Renal cortical epithelial cell (primary cell): ENCODE measurements around the gene DLD. TPM values are rescaled to one million over a fixed set of nuclear protein-coding genes. Genes with fewer than 3 reads are reported as not detected.

Source experiments
- DNase-seq: peaks from one replicate; pipeline ENCODE4 v3.0.0-alpha.2; 2011; ENCODE audit warnings: low read depth
- total RNA-seq: library from RNA; depleted of rRNA; stranded (reverse); fragments of >200 nt; gene quantifications from 2 replicates; pipeline ENCODE4 v1.2.3, GENCODE V29; 2014

Gene DLD
- total RNA-seq, 1 donor from 2014 or later: 155 TPM

GRCh38 chr7:107969856-107970255, 78.9 kb downstream of the DLD start:
- DNase-seq: no peak

Other genes with a start within 250 kb of the DLD start
- 0.10 and 0.87 TPM in 2 replicates for gene SLC26A4, start 230.4 kb upstream of the DLD start, total RNA-seq
- gene CBLL1, start 147.0 kb upstream of the DLD start, total RNA-seq: 26.6 and 29.2 TPM in 2 replicates
- not detected in 2 replicates for gene SLC26A3, start 88.0 kb upstream of the DLD start, total RNA-seq
- 188 and 329 TPM in 2 replicates for gene LAMB1, start 112.0 kb downstream of the DLD start, total RNA-seq
- 0.17 and 0.65 TPM in 2 replicates for gene LAMB4, start 239.2 kb downstream of the DLD start, total RNA-seq